22Rv1 (cell line): ENCODE results near the gene PDZRN3.

Experiments used
- H3K27ac ChIP-seq: fragments of 450-650 bp; 2 replicates; pipeline ENCODE4 v1.5.1; 2017
- ZFX ChIP-seq: fragments of 450-650 bp; IDR thresholded peaks from 2 replicates; pipeline ENCODE4 v1.6.1; 2017; ENCODE audit warnings: antibody characterized with exemption, borderline replicate concordance
- TF ChIP-seq, protein P1 (sequence below): fragments of 450-650 bp; IDR thresholded peaks from 2 replicates; pipeline ENCODE4 v1.5.1; 2017; ENCODE audit warnings: mild to moderate bottlenecking

The PDZRN3 gene

GRCh38 chr3:73411993-73412392 lies 212.7 kb downstream of the PDZRN3 start:
- no peak overlapping the region for H3K27ac ChIP-seq
- TF ChIP-seq, protein P1, sequence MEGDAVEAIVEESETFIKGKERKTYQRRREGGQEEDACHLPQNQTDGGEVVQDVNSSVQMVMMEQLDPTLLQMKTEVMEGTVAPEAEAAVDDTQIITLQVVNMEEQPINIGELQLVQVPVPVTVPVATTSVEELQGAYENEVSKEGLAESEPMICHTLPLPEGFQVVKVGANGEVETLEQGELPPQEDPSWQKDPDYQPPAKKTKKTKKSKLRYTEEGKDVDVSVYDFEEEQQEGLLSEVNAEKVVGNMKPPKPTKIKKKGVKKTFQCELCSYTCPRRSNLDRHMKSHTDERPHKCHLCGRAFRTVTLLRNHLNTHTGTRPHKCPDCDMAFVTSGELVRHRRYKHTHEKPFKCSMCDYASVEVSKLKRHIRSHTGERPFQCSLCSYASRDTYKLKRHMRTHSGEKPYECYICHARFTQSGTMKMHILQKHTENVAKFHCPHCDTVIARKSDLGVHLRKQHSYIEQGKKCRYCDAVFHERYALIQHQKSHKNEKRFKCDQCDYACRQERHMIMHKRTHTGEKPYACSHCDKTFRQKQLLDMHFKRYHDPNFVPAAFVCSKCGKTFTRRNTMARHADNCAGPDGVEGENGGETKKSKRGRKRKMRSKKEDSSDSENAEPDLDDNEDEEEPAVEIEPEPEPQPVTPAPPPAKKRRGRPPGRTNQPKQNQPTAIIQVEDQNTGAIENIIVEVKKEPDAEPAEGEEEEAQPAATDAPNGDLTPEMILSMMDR = no peak
- TF ChIP-seq ZFX = no peak

- no peak overlapping the region for H3K27ac ChIP-seq
- TF ChIP-seq ZFX = no peak
- TF ChIP-seq, protein P1 = no peak
Measured at GRCh38 chr3:73411545-73411944, 213.2 kb downstream of the PDZRN3 start.

GRCh38 chr3:73409138-73409763 lies 215.5 kb downstream of the PDZRN3 start:
- H3K27ac ChIP-seq = no peak overlapping the region
- no peak for TF ChIP-seq ZFX
- TF ChIP-seq, protein P1 = no peak

DNA sequence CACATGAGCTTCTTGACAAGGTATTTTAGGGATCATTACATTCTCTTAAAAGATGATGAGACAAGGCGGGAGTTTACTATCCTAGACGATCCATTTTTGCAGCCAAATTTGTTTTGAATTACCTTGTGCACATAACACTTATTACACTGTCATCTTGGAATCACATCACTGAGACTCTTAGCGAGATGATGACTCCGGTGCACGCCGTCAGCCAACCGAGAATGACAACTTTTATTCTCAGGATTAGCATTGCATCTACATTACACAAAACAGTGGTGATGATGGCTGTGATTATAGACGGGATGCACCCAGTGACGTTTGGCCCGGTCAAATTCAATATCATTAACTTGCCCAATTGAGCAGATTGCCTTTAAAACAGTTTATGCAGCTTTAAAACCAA lies 216.1 kb downstream of the PDZRN3 start:
- TF ChIP-seq ZFX = no peak
- H3K27ac ChIP-seq = no peak overlapping the region

DNA sequence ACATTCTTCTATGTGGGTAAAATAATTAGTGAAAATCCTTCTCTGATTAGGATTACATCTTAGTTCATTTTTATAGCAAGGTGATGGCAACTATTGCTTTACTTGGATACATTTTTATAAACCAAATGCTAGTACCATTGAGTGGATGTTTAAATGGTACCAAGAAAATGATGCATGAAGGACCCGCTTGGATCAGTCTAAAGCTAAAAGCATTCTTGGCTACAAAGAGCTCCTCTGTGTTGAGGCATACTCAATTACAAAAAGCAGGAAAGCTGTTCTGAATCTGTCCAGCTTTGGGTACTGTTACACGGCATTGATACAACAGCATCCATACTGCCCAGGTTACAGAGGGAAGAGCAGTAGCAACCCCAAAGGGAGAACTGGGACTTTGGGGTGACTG lies 217.2 kb downstream of the PDZRN3 start:
- no peak overlapping the region for H3K27ac ChIP-seq
- no peak for TF ChIP-seq ZFX
- TF ChIP-seq, protein P1 = no peak

GRCh38 chr3:73405853-73406252 lies 218.9 kb downstream of the PDZRN3 start:
- no peak for TF ChIP-seq ZFX
- TF ChIP-seq, protein P1 = no peak
- no peak overlapping the region for H3K27ac ChIP-seq

DNA sequence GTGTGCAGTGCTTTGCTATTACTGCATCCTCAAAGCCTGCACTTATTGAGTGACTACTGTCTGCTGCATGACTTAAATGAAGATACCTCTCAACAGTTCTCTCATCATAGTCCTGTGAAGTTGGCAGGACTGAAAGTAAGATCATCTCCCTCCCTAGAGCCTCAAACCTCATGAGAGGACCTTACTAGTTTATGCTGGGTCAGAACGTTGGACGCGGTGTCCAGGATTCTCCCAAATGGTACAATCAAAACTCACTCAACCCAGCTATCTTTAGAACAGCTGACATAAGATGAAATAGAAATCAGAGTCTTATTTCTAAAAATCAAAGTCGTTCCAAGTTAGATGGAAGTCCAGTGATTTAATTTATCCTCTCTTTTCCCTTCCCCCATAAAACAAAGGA lies 219.7 kb downstream of the PDZRN3 start:
- H3K27ac ChIP-seq = no peak overlapping the region
- TF ChIP-seq, protein P1 = no peak
- no peak for TF ChIP-seq ZFX

GRCh38 chr3:73404435-73404834 lies 220.3 kb downstream of the PDZRN3 start:
- TF ChIP-seq, protein P1 = no peak
- no peak for TF ChIP-seq ZFX

More at GRCh38 chr3:73404435-73404834, 220.3 kb downstream of the PDZRN3 start:
- H3K27ac ChIP-seq = no peak overlapping the region
